RWPE1 (cell line): ENCODE results near the gene MTHFSD.

Source experiments
- CTCF ChIA-PET: fragments of 350-600 bp; sonication (Branson Sonifier 250); formaldehyde crosslinking; extraction: SDS; loops from one replicate; lab custom pipeline; 2021; lab: Yijun Ruan, JAX
- POLR2A ChIA-PET: fragments of 400-600 bp; formaldehyde crosslinking; extraction: SDS; loops from one replicate; lab custom pipeline; 2020; ENCODE audit warnings: antibody characterized with exemption; ENCODE audit not compliant: low non-redundant PET; lab: Yijun Ruan, JAX
- DNase-seq: peaks from one replicate; pipeline ENCODE4 v3.0.0; 2012; ENCODE audit warnings: low spot score
- H3K27ac ChIP-seq: fragments of 450-650 bp; 2 replicates; pipeline ENCODE4 v1.5.1; 2017
- TF ChIP-seq, protein P1 (sequence below): fragments of 450-650 bp; conservative IDR thresholded peaks from 2 replicates; pipeline ENCODE4 v1.5.1; 2017; ENCODE audit warnings: low read depth, mild to moderate bottlenecking

MTHFSD gene

DNA sequence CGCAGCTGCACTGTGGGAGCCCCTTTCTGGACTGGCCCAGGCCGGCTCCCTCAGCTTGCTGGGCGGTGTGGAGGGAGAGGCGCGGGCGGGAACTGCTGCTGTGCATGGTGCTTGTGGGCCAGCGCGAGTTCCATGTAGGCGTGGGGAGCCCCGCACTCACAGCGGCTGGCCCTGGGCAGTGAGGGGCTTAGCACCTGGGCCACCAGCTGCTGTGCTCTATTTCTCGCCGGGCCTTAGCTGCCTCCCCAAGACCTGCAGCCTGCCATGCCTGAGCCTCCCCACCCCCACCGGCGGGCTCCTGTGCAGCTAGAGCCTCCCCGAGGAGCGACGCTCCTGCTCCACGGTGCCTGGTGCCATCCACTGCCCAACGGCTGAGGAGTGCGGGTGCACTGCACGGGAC, 1.7 kb downstream of the MTHFSD start:
- TF ChIP-seq, protein P1, sequence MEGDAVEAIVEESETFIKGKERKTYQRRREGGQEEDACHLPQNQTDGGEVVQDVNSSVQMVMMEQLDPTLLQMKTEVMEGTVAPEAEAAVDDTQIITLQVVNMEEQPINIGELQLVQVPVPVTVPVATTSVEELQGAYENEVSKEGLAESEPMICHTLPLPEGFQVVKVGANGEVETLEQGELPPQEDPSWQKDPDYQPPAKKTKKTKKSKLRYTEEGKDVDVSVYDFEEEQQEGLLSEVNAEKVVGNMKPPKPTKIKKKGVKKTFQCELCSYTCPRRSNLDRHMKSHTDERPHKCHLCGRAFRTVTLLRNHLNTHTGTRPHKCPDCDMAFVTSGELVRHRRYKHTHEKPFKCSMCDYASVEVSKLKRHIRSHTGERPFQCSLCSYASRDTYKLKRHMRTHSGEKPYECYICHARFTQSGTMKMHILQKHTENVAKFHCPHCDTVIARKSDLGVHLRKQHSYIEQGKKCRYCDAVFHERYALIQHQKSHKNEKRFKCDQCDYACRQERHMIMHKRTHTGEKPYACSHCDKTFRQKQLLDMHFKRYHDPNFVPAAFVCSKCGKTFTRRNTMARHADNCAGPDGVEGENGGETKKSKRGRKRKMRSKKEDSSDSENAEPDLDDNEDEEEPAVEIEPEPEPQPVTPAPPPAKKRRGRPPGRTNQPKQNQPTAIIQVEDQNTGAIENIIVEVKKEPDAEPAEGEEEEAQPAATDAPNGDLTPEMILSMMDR = no peak
- ChIA-PET CTCF (interaction anchor here (0.6 kb wide), 1 partner anchor 516 kb away, joined by 4 read pairs; no protein-coding TSS in a partner anchor), POLR2A (no interaction called here)
- DNase-seq = no peak
- no peak overlapping the region for H3K27ac ChIP-seq

DNA sequence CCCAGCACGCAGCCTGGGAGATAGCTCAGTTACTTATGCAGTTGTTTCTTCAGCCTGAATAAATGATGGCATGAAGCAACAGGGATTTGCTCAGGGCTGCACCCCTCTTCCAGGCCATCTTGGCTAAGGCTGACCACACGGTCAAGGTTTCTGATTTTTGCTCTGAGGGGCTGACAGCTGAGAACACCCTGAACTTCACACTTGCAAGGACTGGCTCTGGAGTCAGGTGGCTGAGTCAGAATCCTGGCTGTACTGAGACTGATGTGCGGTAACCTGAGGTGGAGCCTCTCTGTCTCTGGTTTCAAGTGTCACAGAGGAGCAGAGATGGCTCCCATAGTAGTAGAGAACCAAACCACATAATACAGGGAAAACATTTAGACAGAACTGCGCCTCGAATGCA, 4.8 kb downstream of the MTHFSD start:
- no peak overlapping the region for H3K27ac ChIP-seq
- CTCF ChIA-PET = no interaction called here
- no peak for DNase-seq
- TF ChIP-seq, protein P1 = no peak
- POLR2A ChIA-PET = no interaction called here

DNA sequence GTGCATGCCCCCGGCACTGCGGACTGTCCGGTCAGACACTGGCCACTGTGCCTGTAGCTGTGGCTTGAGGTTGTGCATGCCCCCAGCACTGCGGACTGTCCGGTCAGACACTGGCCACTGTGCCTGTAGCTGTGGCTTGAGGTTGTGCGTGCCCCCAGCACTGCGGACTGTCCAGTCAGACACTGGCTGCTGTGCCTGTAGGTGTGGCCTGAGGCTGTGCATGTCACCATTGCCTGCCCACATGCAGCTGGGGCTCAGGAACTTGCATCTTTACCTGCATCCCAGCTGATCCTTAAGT, 5.2 kb downstream of the MTHFSD start:
- CTCF ChIA-PET = interaction anchor here (0.8 kb wide), 1 partner anchor 513 kb away, joined by 4 read pairs; no protein-coding TSS in a partner anchor
- no peak for DNase-seq
- H3K27ac ChIP-seq = no peak overlapping the region
- TF ChIP-seq, protein P1 = no peak
- POLR2A ChIA-PET = no interaction called here

DNA sequence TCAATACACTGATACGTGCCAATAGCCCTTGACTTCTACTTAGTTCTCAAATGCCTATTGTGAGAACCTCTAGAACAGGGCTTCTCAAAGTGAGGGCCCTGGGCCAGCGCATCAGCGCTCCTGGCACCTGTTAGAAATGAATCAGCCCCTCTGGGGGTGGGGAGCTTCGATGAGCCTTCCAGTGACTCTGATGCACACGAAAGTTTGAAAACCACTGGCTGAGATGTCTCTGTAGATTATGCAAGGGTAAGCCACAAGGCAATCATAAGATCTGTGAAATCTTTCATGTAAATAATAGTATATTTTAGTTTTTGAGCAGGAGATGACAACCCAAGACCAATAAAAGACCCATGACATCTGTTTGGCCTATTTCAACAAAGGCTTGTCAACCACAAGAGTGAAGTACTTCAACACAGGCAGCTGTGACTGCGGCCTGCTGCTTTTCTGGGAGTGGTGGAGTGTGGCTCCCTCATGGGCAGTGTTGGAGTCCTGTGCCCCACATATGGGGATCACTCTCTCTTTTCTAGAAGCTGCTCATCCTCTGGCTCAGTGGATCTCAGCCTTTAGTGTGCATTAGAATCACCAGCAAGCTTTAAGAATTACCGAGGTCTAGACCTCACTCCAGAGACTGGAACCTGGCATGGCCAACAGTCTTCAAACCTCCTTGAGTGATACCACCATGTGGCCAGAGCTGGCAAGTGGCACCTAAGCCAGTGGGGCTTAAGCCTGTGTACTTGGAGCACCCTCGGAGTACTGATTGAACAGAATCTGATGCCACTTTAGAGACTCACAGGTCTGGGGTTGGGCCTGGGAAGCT, 5.8 kb downstream of the MTHFSD start:
- no peak overlapping the region for H3K27ac ChIP-seq
- no peak for DNase-seq
- ChIA-PET CTCF (interaction anchor here (0.8 kb wide), 1 partner anchor 514 kb away, joined by 4 read pairs; no protein-coding TSS in a partner anchor), POLR2A (no interaction called here)
- TF ChIP-seq, protein P1 = no peak

DNA sequence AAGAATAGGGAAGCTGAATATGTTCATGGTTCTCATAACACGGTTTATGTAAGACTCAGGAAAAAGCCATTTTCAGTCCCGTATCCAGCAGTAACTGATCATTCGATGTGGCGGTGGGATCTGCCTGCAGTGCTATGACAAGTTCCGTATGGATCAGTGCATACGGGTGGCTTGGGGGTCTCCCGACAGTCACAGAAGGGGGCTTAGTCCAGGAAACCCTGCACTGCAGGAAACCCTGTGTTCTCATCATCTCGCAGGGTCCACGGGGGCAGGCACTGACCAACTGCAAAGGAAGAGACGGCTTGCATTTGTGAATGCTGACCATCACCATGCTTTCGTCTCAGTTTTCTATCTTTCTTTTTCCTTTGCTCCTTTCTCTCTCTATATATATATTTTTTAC, 7.7 kb downstream of the MTHFSD start:
- no peak for DNase-seq
- no peak overlapping the region for H3K27ac ChIP-seq
- TF ChIP-seq, protein P1 = no peak
- ChIA-PET CTCF (no interaction called here), POLR2A (no interaction called here)

DNA sequence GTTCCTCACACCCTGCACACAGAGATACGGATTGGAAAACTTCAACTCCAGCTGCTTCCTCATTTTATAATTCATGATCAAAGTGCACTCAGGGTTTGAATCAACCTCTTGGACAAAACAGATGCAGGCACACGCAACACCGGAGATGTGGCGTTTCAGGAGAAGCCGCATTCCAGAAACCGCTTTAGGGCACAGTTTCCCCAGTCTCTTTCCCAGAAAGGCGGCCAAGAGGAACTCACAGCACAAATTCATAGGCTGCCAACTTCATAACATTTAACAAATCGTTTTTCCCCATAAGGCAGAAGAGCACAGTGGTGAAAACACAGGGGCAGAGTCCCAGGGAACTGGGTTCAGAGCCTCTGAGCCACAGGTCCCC, 8.4 kb downstream of the MTHFSD start:
- ChIA-PET CTCF (no interaction called here), POLR2A (no interaction called here)
- no peak overlapping the region for H3K27ac ChIP-seq
- no peak for DNase-seq
- TF ChIP-seq, protein P1 = no peak
